ENCODE results near the gene IP6K3. TPM values are rescaled to one million over a fixed set of nuclear protein-coding genes. Genes with fewer than 3 reads are reported as not detected.

Gene IP6K3
- total RNA-seq, 1 donor, result 6.0 TPM

DNA sequence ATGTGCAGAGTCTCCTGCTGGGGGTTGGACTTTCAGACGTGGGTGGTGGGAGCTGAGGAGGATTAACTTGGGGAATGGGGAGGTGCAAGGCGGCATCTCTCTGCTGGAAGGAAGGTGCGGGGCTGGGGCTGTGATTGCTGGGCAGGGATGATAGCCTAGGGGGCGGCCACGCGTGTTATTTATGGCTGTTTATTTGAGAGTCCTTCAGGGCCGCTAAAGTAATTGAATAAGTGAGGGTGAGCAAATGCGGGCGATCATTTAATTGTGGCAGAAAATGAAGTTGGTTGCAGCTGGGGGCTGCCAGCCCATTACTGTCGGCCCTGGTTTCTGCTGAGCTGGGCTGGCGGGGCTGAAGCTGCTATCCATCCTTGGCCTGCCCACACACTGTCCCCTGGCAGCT lies 7.5 kb upstream of the IP6K3 start:
- TF ChIP-seq, protein P1, sequence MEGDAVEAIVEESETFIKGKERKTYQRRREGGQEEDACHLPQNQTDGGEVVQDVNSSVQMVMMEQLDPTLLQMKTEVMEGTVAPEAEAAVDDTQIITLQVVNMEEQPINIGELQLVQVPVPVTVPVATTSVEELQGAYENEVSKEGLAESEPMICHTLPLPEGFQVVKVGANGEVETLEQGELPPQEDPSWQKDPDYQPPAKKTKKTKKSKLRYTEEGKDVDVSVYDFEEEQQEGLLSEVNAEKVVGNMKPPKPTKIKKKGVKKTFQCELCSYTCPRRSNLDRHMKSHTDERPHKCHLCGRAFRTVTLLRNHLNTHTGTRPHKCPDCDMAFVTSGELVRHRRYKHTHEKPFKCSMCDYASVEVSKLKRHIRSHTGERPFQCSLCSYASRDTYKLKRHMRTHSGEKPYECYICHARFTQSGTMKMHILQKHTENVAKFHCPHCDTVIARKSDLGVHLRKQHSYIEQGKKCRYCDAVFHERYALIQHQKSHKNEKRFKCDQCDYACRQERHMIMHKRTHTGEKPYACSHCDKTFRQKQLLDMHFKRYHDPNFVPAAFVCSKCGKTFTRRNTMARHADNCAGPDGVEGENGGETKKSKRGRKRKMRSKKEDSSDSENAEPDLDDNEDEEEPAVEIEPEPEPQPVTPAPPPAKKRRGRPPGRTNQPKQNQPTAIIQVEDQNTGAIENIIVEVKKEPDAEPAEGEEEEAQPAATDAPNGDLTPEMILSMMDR (IDR thresholded peaks at IDR 0.05; ENCODE audit: insufficient read depth, low read depth, low read length), result no peak
- H3K4me3 ChIP-seq (ENCODE audit: low read depth, low read length), result no peak overlapping the region
- no peak for DNase-seq (ENCODE audit: low read depth)

GRCh38 chr6:33752646-33753015 lies 5.9 kb upstream of the IP6K3 start:
- no peak for DNase-seq (ENCODE audit: low read depth)
- H3K4me3 ChIP-seq (ENCODE audit: low read depth, low read length), result no peak overlapping the region
- TF ChIP-seq, protein P1 (IDR thresholded peaks at IDR 0.05; ENCODE audit: insufficient read depth, low read depth, low read length), result no peak

DNA sequence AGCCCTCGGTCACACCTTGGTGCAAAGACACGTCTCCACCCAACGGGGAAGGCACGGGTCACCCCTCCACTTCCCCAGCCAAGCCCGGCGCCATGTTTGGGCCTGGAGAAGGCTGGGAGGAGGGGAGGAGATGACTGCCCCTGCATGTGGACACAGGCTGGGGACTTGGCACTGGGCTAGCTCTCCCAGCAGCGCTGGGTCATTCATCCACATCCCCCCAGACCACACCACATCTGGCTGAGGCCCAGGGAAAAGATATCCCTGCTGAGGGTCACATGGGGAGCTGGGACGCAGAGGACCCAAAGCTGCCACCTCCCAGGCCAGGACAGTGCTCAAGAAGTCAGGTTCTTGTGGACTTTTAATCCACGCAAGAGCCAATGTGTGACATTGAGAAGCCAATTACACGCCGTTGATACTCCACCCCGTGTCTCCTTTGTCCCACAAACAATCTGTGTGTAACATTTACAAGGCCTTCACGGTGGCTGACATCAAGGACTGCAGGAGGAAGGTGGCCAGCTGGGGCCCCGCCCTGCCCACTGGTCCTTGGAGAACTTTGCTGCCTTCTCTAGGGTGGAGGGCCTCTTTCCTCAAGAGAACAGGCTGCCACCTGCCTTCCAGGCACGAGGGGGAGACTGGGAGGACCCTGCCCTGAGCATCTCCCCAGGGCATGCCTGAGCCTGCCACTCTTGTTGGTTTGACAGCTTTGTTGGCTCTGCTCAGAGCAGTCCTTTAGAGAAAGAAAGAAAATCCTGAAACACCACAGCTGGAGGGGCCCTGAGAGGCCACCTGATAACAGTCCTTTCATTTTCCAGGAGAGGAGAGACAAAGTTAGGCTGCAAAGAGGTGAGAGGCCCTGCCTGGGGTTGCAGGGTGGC lies 5.3 kb upstream of the IP6K3 start:
- TF ChIP-seq, protein P1 (IDR thresholded peaks at IDR 0.05; ENCODE audit: insufficient read depth, low read depth, low read length), result no peak
- no peak for DNase-seq (ENCODE audit: low read depth)
- H3K4me3 ChIP-seq (ENCODE audit: low read depth, low read length), result no peak overlapping the region

GRCh38 chr6:33750244-33750991 lies 3.7 kb upstream of the IP6K3 start:
- peak; percentile 97 for DNase-seq (ENCODE audit: low read depth)
- TF ChIP-seq, protein P1 (IDR thresholded peaks at IDR 0.05; ENCODE audit: insufficient read depth, low read depth, low read length), result no peak

GRCh38 chr6:33749401-33749800 lies 2.7 kb upstream of the IP6K3 start:
- H3K4me3 ChIP-seq (ENCODE audit: low read depth, low read length), result no peak overlapping the region
- TF ChIP-seq, protein P1 (IDR thresholded peaks at IDR 0.05; ENCODE audit: insufficient read depth, low read depth, low read length), result no peak
- no peak for DNase-seq (ENCODE audit: low read depth)

More at GRCh38 chr6:33750244-33750991, 3.7 kb upstream of the IP6K3 start:
- H3K4me3 ChIP-seq (ENCODE audit: low read depth, low read length), result no peak overlapping the region

GRCh38 chr6:33748841-33749240 lies 2.1 kb upstream of the IP6K3 start:
- DNase-seq (ENCODE audit: low read depth), result no peak
- TF ChIP-seq, protein P1 (IDR thresholded peaks at IDR 0.05; ENCODE audit: insufficient read depth, low read depth, low read length), result no peak
- H3K4me3 ChIP-seq (ENCODE audit: low read depth, low read length), result no peak overlapping the region

All from fibroblast of villous mesenchyme (primary cell).